ENCODE data around the gene PDE10A.

PDE10A gene

DNA sequence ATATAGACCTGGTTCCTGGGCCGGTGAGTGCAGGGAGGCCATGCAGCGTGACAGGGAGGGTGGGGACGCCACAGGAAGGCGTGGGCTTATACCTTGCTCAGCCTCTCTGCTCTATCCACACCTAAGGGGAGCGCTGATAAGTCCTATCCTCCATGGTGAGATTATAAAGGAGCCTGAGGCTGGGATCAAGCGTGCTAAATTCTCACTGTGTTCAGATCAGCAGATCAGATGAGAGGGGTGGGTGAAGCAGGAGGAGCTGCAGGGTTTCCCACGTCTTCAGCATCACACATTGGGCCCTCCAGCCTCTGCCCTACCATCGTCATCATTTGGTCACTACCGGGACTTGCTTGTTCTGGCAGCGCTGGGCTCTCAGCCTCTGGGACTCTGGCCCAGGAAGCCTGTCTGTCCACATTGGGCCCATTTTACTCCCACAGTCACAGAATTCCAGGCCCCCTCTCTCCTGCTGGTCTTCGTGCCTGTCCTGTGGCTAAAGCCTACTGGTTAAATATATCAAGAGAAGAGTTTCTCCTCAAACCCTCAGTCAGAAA lies 29.1 kb upstream of the PDE10A start:
- DNase-seq (ENCODE audit: insufficient read length, low spot score): no peak
- FAIRE-seq: no peak
- TF ChIP-seq, protein P1, sequence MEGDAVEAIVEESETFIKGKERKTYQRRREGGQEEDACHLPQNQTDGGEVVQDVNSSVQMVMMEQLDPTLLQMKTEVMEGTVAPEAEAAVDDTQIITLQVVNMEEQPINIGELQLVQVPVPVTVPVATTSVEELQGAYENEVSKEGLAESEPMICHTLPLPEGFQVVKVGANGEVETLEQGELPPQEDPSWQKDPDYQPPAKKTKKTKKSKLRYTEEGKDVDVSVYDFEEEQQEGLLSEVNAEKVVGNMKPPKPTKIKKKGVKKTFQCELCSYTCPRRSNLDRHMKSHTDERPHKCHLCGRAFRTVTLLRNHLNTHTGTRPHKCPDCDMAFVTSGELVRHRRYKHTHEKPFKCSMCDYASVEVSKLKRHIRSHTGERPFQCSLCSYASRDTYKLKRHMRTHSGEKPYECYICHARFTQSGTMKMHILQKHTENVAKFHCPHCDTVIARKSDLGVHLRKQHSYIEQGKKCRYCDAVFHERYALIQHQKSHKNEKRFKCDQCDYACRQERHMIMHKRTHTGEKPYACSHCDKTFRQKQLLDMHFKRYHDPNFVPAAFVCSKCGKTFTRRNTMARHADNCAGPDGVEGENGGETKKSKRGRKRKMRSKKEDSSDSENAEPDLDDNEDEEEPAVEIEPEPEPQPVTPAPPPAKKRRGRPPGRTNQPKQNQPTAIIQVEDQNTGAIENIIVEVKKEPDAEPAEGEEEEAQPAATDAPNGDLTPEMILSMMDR (IDR thresholded peaks at IDR 0.05; ENCODE audit: insufficient read depth, missing control alignments): no peak

DNA sequence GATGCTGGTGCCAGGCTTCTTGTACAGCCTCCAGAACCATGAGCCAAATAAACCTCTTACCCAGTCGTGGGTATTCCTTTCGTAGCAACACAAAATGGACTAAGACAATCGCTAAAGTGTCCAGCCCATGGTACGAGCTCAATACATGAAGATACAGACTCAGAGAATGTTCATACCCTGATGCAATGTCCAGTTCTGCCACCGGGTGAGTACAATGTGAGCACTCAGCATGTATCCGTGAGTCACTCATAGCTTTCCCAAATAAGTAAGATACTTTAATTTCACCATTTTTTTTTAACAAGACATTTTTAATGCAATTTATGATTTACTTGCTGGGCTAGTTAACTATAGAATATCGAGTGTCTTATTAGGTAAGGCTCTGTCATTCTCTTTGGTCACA lies 26.7 kb upstream of the PDE10A start:
- TF ChIP-seq, protein P1 (IDR thresholded peaks at IDR 0.05; ENCODE audit: insufficient read depth, missing control alignments): no peak
- FAIRE-seq (no peak), DNase-seq (ENCODE audit: insufficient read length, low spot score) (no peak)

DNA sequence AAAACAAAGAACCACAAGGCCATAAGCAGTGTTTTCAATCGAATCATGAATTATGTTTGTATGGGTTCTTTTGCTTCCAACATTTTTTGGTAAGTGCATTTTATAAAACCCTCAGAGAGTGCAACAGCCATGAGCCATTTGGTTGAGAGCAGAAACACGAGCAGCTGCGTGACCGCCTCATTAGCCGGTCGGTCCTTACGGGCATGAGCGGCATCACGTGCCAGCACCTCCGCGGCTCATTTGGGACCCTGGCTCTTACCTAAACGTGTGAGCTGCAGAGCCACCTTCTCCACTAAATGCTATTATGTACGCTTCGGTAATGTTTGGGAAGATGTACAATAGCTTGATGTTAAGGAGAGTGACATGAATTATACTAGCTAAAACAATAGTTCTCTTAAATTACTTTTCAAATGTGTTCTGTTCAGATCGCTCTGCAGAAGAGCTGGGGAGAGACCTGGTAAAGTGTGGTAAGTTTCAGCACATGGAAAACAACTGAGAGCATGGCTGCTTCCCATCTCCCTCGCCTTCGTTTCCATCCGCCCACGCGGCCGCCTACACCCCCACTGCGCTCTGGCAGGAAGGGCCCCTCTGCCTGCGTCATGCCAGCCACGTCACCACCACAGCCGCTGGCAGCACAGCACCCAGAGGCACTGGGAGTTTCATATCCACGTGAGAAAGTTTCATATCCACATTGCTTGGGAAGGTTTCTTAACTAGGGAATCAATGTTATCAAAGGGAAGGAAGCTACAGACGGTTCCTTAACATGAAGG lies 23.7 kb upstream of the PDE10A start:
- FAIRE-seq (no peak), DNase-seq (ENCODE audit: insufficient read length, low spot score) (no peak)
- TF ChIP-seq, protein P1 (IDR thresholded peaks at IDR 0.05; ENCODE audit: insufficient read depth, missing control alignments): no peak

DNA sequence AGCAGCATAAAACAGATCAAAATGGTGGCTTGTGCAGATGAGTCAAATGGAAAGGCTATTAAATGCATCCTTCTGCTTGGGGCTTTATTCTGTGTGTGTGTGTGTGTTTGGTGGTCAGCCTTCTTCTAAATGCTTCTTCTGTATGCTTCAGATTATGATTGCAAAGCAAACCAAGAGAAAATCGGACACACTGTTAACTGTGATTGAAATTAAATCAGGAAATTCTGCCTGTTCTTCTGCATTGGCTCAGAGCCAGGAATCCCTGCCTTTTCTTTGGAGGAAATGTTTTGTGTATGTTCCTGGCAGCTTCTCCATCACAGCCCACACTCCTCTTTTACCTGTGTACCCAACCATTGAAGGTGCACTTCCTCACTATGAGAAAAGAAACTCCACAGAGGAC lies 22.3 kb upstream of the PDE10A start:
- TF ChIP-seq, protein P1 (IDR thresholded peaks at IDR 0.05; ENCODE audit: insufficient read depth, missing control alignments): no peak
- no peak for DNase-seq (ENCODE audit: insufficient read length, low spot score)
- FAIRE-seq: no peak

GRCh38 chr6:165684333-165684732 lies 21.3 kb upstream of the PDE10A start:
- no peak for FAIRE-seq
- TF ChIP-seq, protein P1 (IDR thresholded peaks at IDR 0.05; ENCODE audit: insufficient read depth, missing control alignments): no peak
- DNase-seq (ENCODE audit: insufficient read length, low spot score): no peak

GRCh38 chr6:165680975-165681374 lies 17.9 kb upstream of the PDE10A start:
- DNase-seq (ENCODE audit: insufficient read length, low spot score): no peak
- no peak for FAIRE-seq
- TF ChIP-seq, protein P1 (IDR thresholded peaks at IDR 0.05; ENCODE audit: insufficient read depth, missing control alignments): no peak

GRCh38 chr6:165679326-165679725 lies 16.3 kb upstream of the PDE10A start:
- no peak for DNase-seq (ENCODE audit: insufficient read length, low spot score)
- TF ChIP-seq, protein P1 (IDR thresholded peaks at IDR 0.05; ENCODE audit: insufficient read depth, missing control alignments): no peak

More at GRCh38 chr6:165679326-165679725, 16.3 kb upstream of the PDE10A start:
- no peak for FAIRE-seq
